NCI-H226 (cell line): ENCODE results near the gene ANP32A.
"Not testable (repeated sequence)": the region's sequence is repeated elsewhere in the genome, so short reads cannot be mapped to it uniquely, and the experiment has no call there.

Experiments used
- DNase-seq: peaks from one replicate; pipeline ENCODE4 v3.0.0-alpha.2; 2015

The ANP32A gene

DNA sequence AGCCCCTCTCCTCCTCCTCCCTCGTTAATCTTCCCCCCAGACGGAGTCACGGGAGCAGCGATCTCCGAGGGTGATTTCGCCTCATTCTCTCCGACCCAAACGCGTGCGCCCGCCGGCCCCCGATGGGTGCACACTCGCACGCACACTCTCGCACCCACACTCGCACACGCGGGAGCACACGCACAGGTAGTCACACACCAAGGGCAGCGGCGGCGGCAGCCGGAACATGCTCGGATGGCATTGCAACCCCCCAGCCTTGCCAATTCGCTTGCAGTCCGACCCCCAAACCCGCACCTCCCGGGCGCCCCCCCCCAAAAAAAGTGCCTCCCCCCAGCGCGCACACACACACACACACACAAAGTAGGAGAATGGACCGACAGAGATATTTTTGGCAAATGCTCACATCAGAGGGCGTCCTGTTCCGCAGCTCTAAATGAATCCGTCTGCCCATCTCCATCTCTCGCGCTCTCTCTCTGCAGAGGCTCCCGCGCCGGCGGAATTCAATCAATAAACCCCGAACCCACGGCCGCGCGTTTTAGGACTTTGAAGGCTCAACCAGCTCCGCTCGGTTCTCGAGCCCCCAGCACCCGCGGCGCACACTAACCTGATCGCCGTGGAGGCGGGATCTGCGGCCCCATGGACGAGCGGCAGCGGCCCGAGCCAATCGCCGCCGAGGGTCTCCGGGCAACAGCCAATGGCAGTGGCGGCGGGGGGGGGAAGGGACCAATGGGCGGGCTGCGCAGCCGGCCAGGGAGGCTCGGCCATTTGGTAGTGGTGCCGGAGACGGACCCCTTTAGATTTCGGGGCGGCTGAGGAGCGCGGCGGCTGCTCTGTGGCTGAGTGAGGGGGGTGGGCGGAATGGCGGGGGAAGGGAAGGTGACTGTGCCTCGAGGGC is at the start of gene ANP32A:
ANP32A (minus strand) TSS at position 601 of the 895 bp plus-strand sequence; CDS start at position 457, 144 bp downstream.
- peak; percentile 98 for DNase-seq

DNA sequence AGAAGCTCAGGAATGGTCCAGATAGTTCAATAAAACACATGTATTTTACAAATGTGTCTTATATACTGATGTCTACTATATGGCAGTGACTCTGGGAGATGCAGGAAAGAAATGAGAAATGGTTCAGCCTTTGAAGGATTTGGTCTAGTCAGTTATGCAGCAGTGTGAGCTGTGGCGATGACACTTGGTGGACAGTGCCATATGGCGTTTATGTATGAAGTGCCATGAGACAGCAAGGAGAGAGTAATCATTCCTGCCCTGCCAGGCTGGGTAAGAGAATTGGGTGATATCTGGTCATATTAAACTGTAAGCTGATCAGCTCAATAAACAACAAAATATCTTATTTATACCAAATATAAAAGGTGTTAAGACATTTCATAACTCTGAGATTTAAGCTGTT is 47.6 kb upstream of the ANP32A start:
- DNase-seq, result no peak

DNA sequence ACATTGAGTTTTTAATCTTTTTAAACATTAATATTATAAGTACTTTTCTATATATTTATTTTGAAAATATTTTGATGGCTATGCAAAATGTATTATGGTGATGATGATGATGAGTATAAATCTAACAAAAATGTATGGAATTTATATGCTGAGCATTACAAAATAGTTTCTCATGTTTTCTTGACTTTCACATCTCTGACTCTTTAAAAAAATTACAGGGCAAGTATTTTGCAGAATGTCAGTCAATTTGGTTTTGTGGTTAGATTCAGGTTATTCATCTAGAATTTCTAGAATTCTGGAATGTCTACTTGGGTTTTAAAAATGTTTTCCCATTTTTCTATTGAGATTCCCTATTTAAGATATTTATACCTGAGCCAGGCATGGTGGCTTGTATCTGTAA is 41.7 kb upstream of the ANP32A start:
- no peak for DNase-seq

DNA sequence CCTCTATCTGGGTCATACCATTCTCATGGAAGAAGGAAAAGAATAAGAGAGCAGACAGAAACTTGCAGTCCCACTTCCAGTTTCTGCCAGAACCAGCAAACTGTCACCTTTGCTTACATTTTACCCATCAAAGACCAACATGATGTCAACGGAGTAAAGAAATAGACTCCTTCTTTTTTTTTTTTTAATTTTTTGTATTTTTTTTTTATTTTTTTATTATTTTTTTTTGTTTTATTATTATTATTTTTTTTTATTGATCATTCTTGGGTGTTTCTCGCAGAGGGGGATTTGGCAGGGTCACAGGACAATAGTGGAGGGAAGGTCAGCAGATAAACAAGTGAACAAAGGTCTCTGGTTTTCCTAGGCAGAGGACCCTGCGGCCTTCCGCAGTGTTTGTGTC is 38.0 kb upstream of the ANP32A start:
- DNase-seq, result not testable (repeated sequence)

DNA sequence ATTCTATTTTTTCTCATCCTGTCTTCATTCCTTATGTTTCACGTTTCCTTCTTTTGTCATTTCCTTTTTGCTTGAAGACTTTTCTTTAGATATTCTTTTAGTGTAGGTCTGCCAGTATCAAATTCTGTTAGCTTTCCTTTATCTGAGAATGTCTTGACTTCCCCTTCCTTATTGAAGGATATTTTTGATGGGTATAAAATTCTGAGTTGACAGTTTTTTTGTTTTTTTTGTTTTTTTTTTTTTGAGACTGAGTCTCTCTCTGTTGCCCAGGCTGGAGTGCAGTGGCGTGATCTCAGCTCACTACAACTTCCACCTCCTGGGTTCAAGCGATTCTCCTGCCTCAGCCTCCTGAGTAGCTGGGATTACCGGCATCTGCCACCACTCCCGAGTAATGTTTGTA is 36.7 kb upstream of the ANP32A start:
- DNase-seq, result not testable (repeated sequence)

DNA sequence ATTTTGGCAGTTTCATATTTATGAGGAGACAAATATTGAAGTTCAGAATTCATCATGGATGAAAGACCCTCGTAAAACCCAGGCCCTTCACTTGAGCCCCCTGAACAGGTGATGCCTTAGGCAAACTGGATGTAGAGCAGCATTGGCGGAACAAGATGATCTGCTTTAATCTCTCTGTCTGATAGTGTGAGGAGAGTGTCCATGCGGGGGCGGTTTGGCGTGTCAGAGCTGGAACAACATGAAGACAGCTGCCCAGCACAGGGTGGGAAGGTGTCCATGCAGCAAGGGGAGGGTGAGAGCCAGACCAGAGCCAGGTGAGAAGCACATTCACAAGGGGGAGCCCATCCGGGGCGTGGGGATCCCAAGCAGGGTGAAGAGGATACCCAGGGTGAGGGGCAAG is 31.8 kb upstream of the ANP32A start:
- no peak for DNase-seq

DNA sequence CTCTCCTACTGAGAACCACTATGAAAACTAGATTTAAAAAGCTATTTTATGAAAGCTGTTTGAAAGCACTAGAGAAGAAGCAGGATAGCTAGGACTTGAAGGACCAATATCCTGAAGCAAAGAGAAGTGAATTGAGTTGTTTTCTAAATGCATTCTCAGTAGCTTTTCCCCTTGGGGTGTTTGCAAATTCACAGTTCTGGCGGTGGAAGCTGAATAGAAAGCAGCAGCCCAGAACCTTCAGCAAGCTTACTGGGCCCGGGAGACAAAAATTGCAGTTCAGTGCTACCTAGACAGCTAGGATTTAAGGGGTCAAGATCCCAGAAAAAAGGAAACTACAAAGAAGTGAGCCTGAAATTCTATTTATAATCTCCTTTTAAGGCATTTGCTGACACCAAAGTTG is 31.3 kb upstream of the ANP32A start:
- DNase-seq, result no peak

DNA sequence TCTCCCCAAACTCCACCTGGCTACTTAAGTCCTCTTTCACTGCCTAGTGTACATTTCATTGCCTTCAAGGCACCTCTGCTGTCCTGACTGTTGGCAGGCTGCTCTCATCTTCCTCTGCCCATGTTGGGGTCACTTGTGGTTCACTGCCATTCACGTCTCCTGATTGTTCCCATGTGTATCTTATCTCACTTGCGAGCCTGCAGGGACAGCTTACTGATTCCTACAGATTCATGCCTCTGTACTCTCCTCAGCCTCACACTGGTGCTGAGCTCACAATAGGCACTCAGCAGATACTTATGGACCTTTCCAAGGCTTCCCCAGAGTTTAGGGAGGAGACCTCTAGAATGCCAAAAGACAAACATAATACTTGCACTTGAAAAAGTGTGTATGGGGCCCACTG is 28.8 kb upstream of the ANP32A start:
- DNase-seq, result no peak

DNA sequence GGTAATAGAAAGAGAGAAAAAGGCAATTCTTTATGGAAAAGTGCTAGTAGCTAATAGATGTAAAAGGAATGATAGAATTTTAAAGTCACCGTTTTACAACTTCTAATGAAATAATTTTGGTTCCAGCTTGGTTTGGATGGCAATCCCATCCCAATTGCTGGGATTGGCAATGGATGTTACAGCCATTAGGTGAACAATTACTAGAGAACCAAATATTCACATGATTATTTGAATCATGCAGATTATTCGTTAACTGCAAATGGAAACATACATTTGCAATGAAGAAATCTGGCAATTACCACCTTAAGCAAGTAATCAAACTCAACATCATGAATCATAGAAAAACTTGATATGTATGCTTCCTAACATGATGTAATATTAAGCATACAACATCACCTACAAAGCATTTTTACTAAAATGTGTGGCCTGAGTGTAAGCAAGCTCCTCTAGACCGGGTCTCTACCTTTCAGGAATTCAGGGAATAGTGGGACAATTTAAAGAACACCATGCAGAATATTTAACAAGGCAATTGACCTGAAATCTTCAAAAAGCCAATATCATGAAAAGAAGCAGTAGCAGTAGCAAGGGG is 26.2 kb upstream of the ANP32A start:
- DNase-seq, result no peak

DNA sequence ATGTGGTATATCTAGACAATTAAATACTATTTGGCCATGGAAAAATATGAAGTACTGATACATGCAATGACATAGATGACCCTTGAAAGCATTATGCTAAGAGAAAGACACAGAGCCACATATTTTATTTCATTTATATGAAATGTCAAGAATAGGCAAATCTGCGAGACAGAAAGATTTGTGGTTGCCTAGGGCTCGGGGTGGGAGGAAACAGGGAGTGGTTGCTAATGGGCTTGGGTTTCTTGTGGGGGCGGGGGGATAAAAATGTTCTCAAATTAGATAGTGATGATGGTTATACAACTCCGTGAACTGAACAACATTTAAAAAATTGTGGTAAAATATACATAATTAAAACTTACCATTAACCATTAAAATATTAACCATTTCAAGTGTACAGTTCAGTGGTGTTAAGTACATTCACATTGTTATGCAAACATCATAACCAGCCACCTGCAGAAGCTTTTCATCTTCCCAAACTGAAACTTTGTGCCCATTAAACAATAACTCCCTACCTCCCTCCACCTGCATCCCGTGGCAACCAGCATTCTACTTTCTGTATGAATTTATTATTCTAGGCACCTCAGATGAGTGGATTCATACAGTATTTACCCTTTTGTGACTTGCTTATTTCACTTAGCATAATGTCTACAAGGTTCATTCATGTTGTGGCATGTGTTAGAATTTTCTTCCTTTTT is 24.3 kb upstream of the ANP32A start:
- DNase-seq, result no peak

DNA sequence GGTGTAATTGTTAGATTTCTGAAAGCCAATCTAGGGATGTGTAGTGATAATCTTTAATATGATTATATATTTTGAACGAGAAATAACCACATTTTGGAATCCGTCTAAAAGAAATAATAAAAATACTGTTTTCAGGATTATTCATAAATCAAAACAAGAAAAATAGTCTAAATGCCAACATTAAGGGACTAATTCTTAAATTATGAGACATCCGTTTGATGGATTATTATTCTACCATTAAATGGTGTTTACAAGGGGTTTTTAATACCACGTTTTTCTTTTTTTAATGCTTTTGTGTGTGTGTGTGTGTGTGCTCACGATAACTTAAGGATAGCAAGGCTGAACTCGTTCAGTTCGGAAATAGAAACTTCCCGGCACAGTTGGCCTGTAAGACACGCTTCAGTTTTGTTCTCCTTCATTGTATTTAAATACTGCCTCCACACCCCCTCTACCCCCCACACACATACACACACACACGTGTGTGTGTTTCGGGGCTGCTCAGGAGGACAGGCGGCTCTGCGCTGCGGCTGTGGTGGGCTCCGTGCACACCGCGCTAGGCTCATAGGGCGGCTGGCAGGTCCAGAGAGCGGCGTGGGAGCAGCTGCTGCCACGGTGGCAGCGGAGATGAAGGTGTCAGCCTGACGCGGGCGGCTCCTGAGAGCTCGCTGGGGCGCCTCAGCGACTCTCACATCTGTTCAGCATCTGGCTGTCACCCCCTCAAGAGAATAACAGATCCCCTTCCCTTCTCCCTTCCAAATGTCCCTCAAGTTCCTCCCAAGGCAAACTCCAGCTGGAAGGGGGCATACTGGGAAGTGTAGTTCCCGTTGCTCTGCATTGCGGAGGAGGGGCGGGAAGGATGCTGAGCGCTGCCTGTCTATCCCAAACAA is 23.0 kb upstream of the ANP32A start:
- DNase-seq, result no peak

DNA sequence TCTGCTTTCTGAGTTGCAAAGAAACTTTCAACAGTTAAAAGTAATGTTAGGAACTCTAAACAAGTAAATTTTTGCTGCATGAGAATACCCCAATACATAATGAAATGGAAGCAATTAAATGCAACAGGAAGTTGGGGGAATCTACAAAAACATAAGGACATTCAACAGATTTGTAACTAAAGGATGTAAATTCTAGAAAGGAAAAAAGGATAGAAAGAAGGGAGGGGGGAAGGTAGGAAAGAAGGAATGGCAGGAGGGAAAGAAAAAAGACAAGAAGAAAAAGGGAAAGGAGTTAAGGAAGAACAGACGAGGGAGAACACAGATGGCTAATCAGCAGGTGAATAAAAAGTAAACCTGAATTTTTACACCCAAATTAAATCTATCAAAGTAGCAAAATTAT is 22.3 kb upstream of the ANP32A start:
- no peak for DNase-seq

DNA sequence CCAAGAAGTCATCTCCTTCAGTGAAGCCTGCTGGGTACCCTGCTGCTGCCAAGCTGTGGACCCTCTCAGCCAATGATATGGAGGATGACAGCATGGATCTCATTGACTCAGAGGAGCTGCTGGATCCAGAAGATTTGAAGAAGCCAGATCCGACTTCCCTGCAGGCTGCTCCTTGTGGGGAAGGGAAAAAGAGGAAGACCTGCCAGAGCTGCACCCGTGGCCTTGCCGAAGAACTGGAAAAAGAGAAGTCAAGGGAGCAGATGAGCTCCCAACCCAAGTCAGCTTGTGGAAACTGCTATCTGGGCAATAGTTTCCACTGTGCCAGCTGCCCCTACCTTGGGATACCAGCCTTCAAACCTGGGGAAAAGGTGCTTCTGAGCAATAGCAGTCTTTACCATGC is 13.7 kb upstream of the ANP32A start:
- no peak for DNase-seq

DNA sequence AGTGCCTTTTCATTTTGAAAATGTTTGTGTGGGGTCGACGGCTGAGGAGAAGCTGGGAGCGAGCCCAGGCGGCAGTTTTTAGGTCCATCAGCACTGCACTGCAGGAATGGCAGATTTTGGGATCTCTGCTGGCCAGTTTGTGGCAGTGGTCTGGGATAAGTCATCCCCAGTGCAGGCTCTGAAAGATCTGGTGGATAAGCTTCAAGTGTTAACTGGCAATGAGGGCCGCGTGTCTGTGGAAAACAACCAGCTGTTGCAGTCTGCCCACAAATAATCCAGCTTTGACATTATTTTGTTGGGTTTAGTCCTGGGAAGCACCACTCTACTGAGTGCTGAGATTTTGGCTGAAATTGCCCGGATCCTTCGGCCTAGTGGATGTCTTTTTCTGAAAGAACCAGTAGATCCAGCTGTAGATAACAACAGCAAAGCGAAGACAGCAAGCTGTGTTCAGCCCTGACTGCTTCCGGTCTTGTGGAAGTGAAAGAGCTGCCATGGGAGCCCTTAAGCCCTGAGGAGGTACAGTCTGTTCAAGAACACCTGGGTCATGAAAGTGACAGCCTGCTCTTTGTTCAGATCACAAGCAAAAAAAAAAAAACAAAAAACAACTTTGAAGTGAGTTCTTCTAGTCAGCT is 13.1 kb upstream of the ANP32A start:
- DNase-seq, result no peak

DNA sequence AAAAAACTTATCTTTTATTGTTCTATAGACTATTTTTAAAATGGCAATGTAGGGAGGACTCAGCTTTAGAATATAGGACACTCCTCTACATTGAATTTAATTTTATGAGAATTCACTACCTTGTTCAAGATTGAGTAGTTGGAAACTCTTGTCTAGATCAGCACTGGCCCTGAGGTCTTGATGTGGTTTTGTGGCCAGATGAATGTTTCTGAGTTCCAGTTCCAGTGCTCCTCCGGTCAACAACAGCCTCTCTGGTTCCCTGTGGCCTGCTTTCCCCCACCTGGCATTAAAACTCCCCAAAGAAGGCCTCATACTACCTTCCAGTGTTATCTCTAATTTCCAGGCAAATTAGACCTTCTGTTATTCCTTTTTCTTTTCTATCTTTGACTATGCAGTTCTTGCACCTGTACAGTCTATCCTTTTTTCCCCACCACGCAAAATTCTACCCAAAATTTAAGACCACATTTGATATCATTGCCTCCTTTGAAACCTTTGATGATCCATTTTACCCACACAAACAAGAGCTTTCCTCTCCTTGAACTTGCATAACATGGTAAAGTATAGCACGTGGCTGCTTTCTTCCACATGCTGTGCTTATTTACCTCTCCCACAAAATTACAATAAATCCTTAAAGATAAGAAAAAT is 9.6 kb upstream of the ANP32A start:
- no peak for DNase-seq

DNA sequence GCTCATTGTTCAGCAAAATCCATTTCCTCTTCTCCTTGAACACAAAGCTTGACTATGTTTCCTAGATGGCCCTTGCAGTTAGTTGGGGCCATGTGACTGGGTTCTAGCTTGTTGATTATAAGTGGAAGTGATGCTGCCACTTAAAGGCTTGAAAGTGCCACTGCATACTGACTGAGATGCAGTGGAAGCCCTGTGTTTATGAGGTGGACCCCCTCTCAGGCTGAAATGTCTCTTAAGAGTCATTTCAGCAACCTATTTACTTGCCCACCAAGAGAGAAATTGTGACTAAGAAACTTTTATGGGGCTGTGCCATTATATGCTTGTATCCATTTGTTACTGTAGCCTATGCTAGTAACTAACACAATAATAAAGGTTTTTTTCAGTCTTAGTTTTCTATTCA is 8.4 kb upstream of the ANP32A start:
- DNase-seq, result no peak

DNA sequence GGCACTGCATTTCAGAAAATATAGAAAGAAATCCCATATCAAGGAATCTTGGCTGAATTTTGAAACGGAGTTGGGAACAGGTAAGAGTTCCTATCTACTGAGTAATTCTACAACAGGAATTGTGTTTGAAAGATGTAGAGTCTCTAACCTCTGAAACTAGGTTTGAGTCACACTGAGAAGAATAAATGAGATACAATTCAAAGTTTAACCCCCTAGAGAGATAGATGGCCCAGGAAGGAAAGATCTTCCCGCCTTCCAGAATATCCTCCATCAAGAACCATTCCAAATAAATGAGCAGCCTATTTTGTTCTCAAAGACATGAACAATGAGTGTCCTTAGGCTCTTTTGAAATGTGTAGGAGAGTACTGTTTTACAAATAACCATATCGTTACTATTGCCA is 2.9 kb upstream of the ANP32A start:
- DNase-seq, result no peak

DNA sequence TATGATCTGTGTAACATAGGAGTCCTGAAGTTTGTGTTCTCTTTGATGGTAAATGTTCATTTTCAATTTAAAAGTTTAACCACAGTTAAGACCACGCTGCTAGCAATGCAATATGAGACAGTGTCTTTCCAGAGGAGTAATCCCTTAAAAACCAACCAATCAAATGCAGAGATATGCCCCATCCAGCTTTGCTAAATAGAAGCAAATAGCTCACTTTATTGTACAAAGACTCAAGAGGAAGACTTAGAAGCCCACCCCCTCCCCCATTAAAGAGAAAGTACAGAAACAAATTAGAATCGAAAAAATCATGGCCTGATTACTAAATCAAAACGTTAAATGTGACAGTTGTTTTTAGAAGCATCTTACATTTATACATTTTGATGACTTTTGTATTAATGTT is 2.1 kb upstream of the ANP32A start:
- DNase-seq, result no peak

DNA sequence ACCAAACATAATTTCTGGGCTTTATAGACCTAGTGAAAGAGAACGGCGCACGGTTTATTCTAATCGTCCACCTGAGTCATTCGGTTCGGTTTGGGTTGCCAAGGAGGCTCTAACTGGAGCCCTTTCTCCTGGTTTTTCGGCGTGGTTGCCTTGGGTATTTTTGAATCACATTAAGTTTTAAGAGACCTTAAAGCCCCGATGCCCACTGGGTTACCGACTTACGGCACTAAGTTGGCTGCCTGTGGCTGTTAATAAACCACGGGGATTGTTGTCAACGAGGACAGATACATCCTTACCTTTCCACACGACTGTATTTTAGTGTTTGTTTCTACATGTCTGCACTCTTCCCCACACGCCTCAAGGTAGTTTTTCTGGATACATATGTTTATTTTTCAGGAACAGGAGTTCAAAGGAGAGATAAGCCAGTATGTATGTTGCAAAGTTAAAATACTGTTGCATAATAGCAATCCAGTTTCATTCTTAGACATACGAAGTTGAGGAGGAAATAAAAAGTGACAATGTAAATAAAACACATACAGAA is 1.2 kb upstream of the ANP32A start:
- peak; percentile 48 for DNase-seq

DNA sequence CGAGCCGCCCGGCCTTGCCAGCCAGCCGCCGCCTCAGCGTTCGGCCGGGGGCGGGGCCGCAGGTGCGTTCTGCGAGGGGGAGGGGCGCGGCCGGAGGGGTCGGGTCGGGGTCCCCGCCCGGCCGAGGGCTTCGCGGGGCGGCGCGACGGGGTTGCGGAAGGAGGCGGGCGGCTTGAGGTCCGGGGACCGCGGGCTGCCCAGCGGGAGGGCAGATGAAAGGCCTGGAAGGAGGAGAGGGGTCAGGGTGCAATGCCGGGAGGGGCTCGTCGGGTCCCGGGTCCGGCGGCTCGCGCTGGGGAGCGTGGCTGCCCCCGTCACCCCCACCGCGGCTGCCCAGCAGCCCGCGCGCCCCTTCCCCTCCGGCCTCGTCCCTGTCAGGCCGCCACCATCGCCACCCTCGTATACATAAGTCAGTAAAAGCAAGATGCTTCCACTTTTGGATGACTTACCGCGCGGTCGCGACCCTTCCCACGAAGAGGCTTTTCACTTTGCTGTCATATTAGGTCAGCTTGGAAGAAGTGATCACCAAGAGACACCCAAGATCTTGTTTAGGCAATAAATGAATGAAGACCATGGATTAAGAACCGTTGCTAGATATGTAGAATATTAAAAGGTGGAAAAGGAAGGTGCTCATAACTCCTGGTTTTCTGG is 620 bp upstream of the ANP32A start:
- DNase-seq, result no peak
